Measurements from ENCODE around the gene LANCL1. TPM values are rescaled to one million over a fixed set of nuclear protein-coding genes. Genes with fewer than 3 reads are reported as not detected.

LANCL1 gene
- polyA plus RNA-seq, 1 donor from 2014 or later: 76.7 TPM

DNA sequence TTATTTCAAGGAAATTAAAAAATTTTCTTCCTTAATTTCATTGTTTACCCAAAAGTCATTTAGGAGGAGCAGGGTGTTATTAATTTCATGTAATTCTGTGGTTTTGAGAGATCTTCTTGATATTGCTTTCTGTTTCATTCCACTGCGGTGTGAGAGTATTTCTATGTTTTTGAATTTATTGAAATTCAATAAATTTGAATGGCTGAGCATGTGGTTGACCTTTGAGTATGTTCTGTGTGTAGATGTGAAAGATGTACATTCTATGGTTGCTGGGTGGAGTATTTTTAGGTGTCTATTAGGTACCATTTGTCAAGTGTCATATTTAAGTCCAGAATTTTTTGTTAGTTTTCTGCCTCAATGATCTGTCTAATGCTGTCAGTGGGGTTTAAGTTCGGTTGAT is 39.4 kb upstream of the LANCL1 start:
- Histone ChIP-seq H3K4me3 (ENCODE audit: low read length) (no peak overlapping the region), H3K79me2 (replicated peaks; ENCODE audit: insufficient read depth, low read length) (no peaks in the 10 kb centered on the region), H3K9me3 (ENCODE audit: low read length) (no peaks in the 10 kb centered on the region), H2AFZ (ENCODE audit: low read depth, low read length) (no peak overlapping the region), H3F3A (ENCODE audit: insufficient read depth, low read length, poor library complexity, severe bottlenecking) (no peaks in the 10 kb centered on the region), H4K20me1 (ENCODE audit: insufficient read depth) (no peaks in the 10 kb centered on the region), H3K9ac (ENCODE audit: low read length) (no peak overlapping the region), H3K36me3 (ENCODE audit: insufficient read depth, low read length) (no peaks in the 10 kb centered on the region), H3K4me2 (ENCODE audit: low read length) (no peak overlapping the region), H3K9me2 (ENCODE audit: insufficient read depth, low read length) (no peaks in the 10 kb centered on the region), H3K27ac (ENCODE audit: low read length) (no peak overlapping the region), H3K27me3 (ENCODE audit: insufficient read depth, low read depth, low read length) (no peaks in the 10 kb centered on the region)
- TF ChIP-seq, protein P1, sequence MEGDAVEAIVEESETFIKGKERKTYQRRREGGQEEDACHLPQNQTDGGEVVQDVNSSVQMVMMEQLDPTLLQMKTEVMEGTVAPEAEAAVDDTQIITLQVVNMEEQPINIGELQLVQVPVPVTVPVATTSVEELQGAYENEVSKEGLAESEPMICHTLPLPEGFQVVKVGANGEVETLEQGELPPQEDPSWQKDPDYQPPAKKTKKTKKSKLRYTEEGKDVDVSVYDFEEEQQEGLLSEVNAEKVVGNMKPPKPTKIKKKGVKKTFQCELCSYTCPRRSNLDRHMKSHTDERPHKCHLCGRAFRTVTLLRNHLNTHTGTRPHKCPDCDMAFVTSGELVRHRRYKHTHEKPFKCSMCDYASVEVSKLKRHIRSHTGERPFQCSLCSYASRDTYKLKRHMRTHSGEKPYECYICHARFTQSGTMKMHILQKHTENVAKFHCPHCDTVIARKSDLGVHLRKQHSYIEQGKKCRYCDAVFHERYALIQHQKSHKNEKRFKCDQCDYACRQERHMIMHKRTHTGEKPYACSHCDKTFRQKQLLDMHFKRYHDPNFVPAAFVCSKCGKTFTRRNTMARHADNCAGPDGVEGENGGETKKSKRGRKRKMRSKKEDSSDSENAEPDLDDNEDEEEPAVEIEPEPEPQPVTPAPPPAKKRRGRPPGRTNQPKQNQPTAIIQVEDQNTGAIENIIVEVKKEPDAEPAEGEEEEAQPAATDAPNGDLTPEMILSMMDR (IDR thresholded peaks at IDR 0.05; ENCODE audit: poor library complexity, severe bottlenecking): no peak
- TF ChIP-seq TAF1 (IDR thresholded peaks at IDR 0.05; ENCODE audit: low read depth): no peak
- no peak for TF ChIP-seq RAD21 (conservative IDR thresholded peaks at IDR 0.05)
- TF ChIP-seq EP300 (conservative IDR thresholded peaks at IDR 0.05; ENCODE audit: poor library complexity, severe bottlenecking): no peak
- TF ChIP-seq, protein P2, sequence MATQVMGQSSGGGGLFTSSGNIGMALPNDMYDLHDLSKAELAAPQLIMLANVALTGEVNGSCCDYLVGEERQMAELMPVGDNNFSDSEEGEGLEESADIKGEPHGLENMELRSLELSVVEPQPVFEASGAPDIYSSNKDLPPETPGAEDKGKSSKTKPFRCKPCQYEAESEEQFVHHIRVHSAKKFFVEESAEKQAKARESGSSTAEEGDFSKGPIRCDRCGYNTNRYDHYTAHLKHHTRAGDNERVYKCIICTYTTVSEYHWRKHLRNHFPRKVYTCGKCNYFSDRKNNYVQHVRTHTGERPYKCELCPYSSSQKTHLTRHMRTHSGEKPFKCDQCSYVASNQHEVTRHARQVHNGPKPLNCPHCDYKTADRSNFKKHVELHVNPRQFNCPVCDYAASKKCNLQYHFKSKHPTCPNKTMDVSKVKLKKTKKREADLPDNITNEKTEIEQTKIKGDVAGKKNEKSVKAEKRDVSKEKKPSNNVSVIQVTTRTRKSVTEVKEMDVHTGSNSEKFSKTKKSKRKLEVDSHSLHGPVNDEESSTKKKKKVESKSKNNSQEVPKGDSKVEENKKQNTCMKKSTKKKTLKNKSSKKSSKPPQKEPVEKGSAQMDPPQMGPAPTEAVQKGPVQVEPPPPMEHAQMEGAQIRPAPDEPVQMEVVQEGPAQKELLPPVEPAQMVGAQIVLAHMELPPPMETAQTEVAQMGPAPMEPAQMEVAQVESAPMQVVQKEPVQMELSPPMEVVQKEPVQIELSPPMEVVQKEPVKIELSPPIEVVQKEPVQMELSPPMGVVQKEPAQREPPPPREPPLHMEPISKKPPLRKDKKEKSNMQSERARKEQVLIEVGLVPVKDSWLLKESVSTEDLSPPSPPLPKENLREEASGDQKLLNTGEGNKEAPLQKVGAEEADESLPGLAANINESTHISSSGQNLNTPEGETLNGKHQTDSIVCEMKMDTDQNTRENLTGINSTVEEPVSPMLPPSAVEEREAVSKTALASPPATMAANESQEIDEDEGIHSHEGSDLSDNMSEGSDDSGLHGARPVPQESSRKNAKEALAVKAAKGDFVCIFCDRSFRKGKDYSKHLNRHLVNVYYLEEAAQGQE (IDR thresholded peaks at IDR 0.05; ENCODE audit: borderline replicate concordance): no peak
- TF ChIP-seq MXI1 (conservative IDR thresholded peaks at IDR 0.05; ENCODE audit: poor library complexity, severe bottlenecking): no peak
- TF ChIP-seq EZH2 (IDR thresholded peaks at IDR 0.05; ENCODE audit: borderline replicate concordance, insufficient read depth, low read length, poor library complexity, severe bottlenecking): no peak
- TF ChIP-seq SMC3 (conservative IDR thresholded peaks at IDR 0.05; ENCODE audit: poor library complexity): no peak
- no peak for TF ChIP-seq POLR2AphosphoS5 (IDR thresholded peaks at IDR 0.05)

DNA sequence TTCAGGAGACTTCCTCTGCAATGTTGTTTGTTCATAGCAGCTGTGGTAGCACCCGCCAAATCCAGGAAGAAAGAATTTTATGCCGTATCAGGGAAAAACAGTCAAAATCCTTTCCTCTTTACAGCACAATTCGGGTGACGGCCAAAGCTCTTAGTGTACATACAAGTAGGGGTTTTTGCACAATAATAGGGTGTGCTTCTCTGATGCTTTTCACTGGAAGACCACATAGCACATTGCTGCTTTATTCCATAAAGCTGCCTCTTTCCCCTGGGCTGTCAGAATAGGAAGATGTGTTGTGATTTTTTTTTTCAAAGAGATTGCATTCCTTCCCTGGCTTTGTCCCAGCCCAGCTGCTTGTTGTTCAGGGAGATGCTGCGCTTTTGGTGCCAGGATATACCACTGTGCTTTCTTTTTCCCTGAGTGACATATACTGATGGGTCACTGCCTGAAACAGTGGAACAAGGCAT is 27.2 kb upstream of the LANCL1 start:
- H3K9ac ChIP-seq (ENCODE audit: low read length): no peak overlapping the region

More for the DNA sequence above, 27.2 kb upstream of the LANCL1 start:
- no peaks in the 10 kb centered on the region for H3F3A ChIP-seq (ENCODE audit: insufficient read depth, low read length, poor library complexity, severe bottlenecking)
- H3K4me3 ChIP-seq (ENCODE audit: low read length): no peak overlapping the region
- H3K9me3 ChIP-seq (ENCODE audit: low read length): no peaks in the 10 kb centered on the region
- H2AFZ ChIP-seq (ENCODE audit: low read depth, low read length): no peak overlapping the region
- H3K4me2 ChIP-seq (ENCODE audit: low read length): no peak overlapping the region
- H3K9me2 ChIP-seq (ENCODE audit: insufficient read depth, low read length): no peaks in the 10 kb centered on the region
- no peak for TF ChIP-seq SMC3 (conservative IDR thresholded peaks at IDR 0.05; ENCODE audit: poor library complexity)
- TF ChIP-seq EP300 (conservative IDR thresholded peaks at IDR 0.05; ENCODE audit: poor library complexity, severe bottlenecking): no peak
- TF ChIP-seq MXI1 (conservative IDR thresholded peaks at IDR 0.05; ENCODE audit: poor library complexity, severe bottlenecking): no peak
- TF ChIP-seq TAF1 (IDR thresholded peaks at IDR 0.05; ENCODE audit: low read depth): no peak
- TF ChIP-seq, protein P2 (IDR thresholded peaks at IDR 0.05; ENCODE audit: borderline replicate concordance): no peak
- no peak for TF ChIP-seq RAD21 (conservative IDR thresholded peaks at IDR 0.05)
- TF ChIP-seq POLR2AphosphoS5 (IDR thresholded peaks at IDR 0.05): no peak
- TF ChIP-seq, protein P1 (IDR thresholded peaks at IDR 0.05; ENCODE audit: poor library complexity, severe bottlenecking): no peak
- no peak for TF ChIP-seq EZH2 (IDR thresholded peaks at IDR 0.05; ENCODE audit: borderline replicate concordance, insufficient read depth, low read length, poor library complexity, severe bottlenecking)
- no peaks in the 10 kb centered on the region for H4K20me1 ChIP-seq (ENCODE audit: insufficient read depth)
- no peaks in the 10 kb centered on the region for H3K36me3 ChIP-seq (ENCODE audit: insufficient read depth, low read length)
- no peak overlapping the region for H3K27ac ChIP-seq (ENCODE audit: low read length)
- H3K27me3 ChIP-seq (ENCODE audit: insufficient read depth, low read depth, low read length): no peaks in the 10 kb centered on the region
- H3K79me2 ChIP-seq (replicated peaks; ENCODE audit: insufficient read depth, low read length): no peaks in the 10 kb centered on the region
